Omental fat pad (tissue), 4 donors: ENCODE results near the gene ARL6IP1. TPM values are rescaled to one million over a fixed set of nuclear protein-coding genes. Genes with fewer than 3 reads are reported as not detected.
"Not testable (repeated sequence)": the region's sequence is repeated elsewhere in the genome, so short reads cannot be mapped to it uniquely, and the experiment has no call there.

ENCODE experiments used
- ATAC-seq: fragments of 150-250 bp; one replicate; pipeline ENCODE4 v1.9.1; 2016; ENCODE audit warnings: mild to moderate bottlenecking, moderate library complexity; ENCODE audit not compliant: low FRiP score
- DNase-seq: peaks from one replicate; pipeline ENCODE4 v3.0.0-alpha.2; 2019; ENCODE audit warnings: low spot score
- total RNA-seq, 4 donors: library from RNA; depleted of rRNA; stranded (reverse); fragments of >200 nt; gene quantifications; one replicate each; pipeline ENCODE4 v1.1.0, GENCODE V29; 2016

Gene ARL6IP1
- total RNA-seq, 4 donors from 2014 or later = 267 to 358 (median 282) TPM

GRCh38 chr16:18770336-18770962 is 30.9 kb downstream of the ARL6IP1 start:
- ATAC-seq, DNase-seq: not testable (repeated sequence)

GRCh38 chr16:18767217-18767616 is 34.1 kb downstream of the ARL6IP1 start:
- ATAC-seq, DNase-seq: not testable (repeated sequence)

- ATAC-seq, DNase-seq: not testable (repeated sequence)
These were observed 38.6 kb downstream of the ARL6IP1 start for GRCh38 chr16:18762713-18763112.

GRCh38 chr16:18759598-18760520 is 41.5 kb downstream of the ARL6IP1 start:
- ATAC-seq = peak; percentile 89
- not testable (repeated sequence) for DNase-seq

- ATAC-seq, DNase-seq: not testable (repeated sequence)
These were observed 43.2 kb downstream of the ARL6IP1 start for GRCh38 chr16:18757960-18758660.

DNA sequence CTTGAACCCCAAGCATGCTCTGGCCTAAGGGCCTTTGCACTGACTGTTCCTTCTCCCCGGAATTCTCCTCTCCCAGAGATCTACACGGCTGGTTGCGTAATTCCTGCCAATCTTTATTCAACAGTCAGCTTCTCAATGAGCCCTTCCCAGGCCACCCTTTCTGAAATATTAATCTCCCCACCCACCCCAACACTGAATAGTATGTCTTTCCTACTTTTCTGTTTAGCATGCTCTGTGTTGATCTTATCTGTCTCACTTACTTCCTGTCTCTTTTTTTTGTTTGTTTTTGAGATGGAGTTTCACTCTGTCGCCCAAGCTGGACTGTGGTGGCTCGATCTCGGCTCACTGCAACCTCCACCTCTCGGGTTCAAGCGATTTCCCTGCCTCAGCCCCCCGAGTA is 44.7 kb downstream of the ARL6IP1 start:
- not testable (repeated sequence) for ATAC-seq, DNase-seq

DNA sequence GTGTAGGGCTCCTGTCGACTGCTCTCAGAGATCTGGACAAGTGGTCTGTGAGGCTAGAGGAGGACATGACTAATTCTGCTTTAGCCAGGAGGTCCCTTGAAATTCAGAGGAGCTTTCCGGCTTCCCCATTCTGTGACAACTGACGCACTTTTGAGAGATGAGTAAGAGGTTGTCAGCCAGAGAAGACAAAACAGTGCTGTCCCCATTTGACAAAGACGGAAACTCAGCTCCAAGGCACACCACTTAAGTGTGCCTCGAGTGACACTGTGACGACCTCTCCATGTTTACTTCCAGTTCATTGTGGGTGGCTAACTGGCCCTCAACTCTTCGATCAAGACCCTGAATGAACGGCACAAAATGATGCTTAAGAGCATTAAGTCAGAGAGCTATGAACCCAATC is 58.5 kb downstream of the ARL6IP1 start:
- not testable (repeated sequence) for ATAC-seq, DNase-seq

Other genes with a start within 250 kb of the ARL6IP1 start
- 10 to 100 TPM; 49.1 to 80.9 (median 61.2) TPM for gene NOMO2, start 239.5 kb downstream of the ARL6IP1 start, total RNA-seq
- 1,000 to 10,000 TPM; 1,581 to 2,943 (median 2,001) TPM for gene RPS15A, start 11.2 kb downstream of the ARL6IP1 start, total RNA-seq
- 100 to 1,000 TPM in 2 of 4 donors, 10 to 100 TPM in 2; 84.9 to 144 (median 104) TPM for gene SMG1, start 124.9 kb upstream of the ARL6IP1 start, total RNA-seq
- gene TMC7, start 182.4 kb upstream of the ARL6IP1 start, total RNA-seq = 1 to 10 TPM in 2 of 4 donors, under 1 TPM in 2; 0.36 to 4.3 (median 1.3) TPM